RCC 7860 (cell line): ENCODE results near the gene NAAA.
A peak's percentile ranks its signal among the peaks of the same experiment; 100 is the strongest.
"Not testable (repeated sequence)": the region's sequence is repeated elsewhere in the genome, so short reads cannot be mapped to it uniquely, and the experiment has no call there.

Source experiments
- DNase-seq: peaks from one replicate; pipeline ENCODE4 v3.0.0-alpha.2; 2015; ENCODE audit warnings: low spot score
- FAIRE-seq: peaks from 2 replicates; lab custom pipeline; 2012; peaks lifted over from hg19 to GRCh38; lab: Jason Lieb, UNC

NAAA gene

GRCh38 chr4:75940692-75941253 lies at the start of gene NAAA:
Gene NAAA (minus strand): TSS chr4:75941013. CDS start chr4:75940949, 64 bp downstream.
- FAIRE-seq (no peak), DNase-seq (peak; percentile 65)

DNA sequence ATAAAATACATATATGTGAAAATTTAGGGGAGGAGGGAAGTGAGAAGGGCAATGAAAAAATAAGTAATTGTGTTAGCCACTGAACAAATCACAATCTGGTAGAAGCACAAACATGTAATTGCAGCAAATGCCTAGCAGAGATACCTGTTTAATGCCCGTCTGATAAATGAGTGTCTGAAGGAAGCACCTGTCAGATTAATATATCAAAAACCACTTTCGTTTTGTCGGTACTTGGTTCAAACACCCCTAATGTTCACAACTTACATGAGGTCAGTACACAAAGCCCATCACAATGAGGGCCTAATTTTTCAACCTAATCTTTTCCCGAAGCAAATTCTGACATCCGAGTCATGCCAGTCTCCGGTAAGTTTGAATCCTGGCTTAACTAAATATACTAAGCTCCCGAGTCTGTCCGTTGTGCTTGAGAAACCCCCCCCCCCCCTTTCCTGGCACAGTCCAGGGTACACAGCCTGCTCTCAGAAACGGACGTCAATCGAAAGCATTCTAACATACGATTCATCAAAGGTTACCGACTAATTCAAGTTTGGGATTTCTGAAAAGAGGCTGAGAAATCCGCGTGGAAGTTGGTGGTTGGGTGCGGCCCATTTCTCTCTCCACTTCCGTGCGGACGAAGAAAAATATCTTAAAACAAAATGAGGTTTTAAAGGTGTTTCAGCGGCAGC lies 49.2 kb upstream of the NAAA start:
- DNase-seq = no peak
- no peak for FAIRE-seq

GRCh38 chr4:75985116-75985515 lies 44.3 kb upstream of the NAAA start:
- peak; percentile 47 for DNase-seq
- no peak for FAIRE-seq

GRCh38 chr4:75980576-75980975 lies 39.8 kb upstream of the NAAA start:
- DNase-seq = no peak
- FAIRE-seq = no peak

DNA sequence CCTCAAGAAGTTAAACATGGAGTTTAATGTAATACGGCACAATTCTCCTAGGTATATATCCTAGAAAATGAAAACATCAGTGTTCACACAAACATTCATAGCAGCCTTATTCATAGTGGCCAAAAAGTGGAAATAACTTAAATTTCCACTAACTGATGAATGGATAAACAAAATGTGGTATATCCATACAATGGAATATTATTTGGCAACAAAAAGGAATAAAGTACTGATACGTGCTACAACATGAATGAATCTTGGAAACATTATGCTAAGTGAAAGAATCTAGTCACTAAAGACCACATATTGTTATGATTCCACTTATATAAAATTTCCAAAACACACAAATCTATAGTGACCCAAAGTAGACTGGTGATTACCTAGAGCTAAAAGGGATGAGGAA lies 35.4 kb upstream of the NAAA start:
- DNase-seq (no peak), FAIRE-seq (no peak)

- FAIRE-seq (no peak), DNase-seq (no peak)
These were observed 33.0 kb upstream of the NAAA start for GRCh38 chr4:75973766-75974165.

DNA sequence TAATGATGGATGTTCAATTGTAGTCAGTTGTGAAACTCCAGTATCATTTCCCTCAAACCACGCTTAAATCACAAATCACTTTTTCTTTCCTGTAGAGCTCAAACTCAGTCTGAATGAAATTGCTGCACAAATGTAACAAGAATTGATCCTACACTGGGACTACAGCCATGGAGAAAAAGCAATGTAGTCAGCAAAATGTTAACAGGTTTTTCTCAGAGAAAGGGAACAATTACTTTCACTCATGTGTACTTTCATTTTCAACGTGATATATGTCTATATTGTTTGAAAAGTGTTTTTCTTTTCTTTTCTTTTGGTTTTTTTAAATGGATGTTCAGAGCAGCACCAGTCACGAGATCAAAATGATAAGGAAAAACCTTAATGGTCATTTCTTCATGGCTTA lies 27.3 kb upstream of the NAAA start:
- FAIRE-seq (no peak), DNase-seq (no peak)

DNA sequence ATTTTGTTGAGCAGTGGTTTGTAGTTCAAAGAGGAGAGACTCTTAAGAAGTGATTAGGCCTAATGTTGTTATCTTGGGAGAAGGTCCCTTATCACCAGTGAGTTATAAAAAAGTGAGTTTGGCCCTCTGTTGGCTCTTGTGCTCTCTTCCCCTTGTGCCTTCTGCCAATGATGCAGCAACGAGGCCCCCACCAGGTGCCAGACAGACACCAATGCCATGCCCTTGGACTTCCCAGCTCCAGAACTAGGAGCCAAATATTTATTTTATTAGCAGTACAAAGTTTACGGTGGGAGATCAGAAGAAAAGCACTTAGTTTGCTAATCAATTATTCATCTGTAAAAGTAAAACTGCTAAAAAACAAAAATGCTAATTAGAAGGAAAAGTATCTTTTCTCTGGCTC lies 22.7 kb upstream of the NAAA start:
- FAIRE-seq (no peak), DNase-seq (no peak)

DNA sequence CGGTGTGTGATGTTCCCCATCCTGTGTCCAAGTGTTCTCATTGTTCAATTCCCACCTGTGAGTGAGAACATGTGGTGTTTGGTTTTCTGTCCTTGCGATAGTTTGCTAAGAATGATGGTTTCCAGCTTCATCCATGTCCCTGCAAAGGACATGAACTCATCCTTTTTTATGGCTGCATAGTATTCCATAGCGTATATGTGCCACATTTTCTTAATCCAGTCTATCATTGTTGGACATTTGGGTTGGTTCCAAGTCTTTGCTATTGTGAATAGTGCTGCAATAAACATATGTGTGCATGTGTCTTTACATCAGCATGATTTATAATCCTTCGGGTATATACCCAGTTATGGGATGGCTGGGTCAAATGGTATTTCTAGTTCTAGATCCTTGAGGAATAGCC lies 21.3 kb upstream of the NAAA start:
- DNase-seq, FAIRE-seq: not testable (repeated sequence)

- not testable (repeated sequence) for FAIRE-seq, DNase-seq
These were observed 17.7 kb upstream of the NAAA start for GRCh38 chr4:75958546-75958945.

- not testable (repeated sequence) for FAIRE-seq, DNase-seq
These were observed 14.0 kb upstream of the NAAA start for GRCh38 chr4:75954811-75955210.

GRCh38 chr4:75953509-75953908 lies 12.7 kb upstream of the NAAA start:
- no peak for DNase-seq
- no peak for FAIRE-seq

GRCh38 chr4:75950213-75950815 lies 9.5 kb upstream of the NAAA start:
- no peak for FAIRE-seq

DNA sequence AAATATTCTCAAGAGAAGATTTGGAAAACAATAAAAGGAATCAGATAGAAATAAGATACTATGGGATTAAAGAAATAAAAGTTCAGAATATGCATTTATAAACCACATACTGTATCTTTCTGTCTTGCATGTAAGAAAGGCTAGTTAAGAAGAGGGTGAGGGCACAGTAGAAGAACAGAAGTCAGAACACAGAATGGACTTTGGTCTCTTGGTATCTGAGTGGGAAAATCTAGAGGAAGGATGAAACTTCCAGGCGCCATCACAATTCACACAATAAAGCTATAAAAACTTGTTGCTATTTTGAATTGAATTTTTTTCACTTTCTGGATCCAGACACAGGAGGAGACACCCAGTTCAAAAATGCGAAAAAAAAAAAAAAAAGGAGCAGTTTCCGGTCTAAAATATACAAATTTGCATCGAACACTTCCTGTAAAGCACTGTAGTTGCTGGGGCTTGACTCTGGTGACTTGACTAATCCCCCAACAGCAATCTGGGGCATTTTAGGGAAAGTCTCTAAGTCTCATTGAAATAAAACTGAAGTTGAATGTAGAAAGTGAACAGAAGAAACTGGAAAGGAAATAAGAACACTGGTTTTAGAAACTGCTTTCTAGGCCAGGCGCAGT lies 8.1 kb upstream of the NAAA start:
- FAIRE-seq (no peak), DNase-seq (no peak)

More at GRCh38 chr4:75950213-75950815, 9.5 kb upstream of the NAAA start:
- DNase-seq = no peak

- peak; percentile 39 for DNase-seq
- FAIRE-seq = no peak
These were observed 722 bp downstream of the NAAA start for GRCh38 chr4:75939890-75940691.

- DNase-seq = no peak
- no peak for FAIRE-seq
These were observed 5.2 kb downstream of the NAAA start for GRCh38 chr4:75935628-75936027.

GRCh38 chr4:75930152-75930551 lies 10.7 kb downstream of the NAAA start:
- FAIRE-seq (no peak), DNase-seq (no peak)

- FAIRE-seq, DNase-seq: not testable (repeated sequence)
These were observed 15.9 kb downstream of the NAAA start for GRCh38 chr4:75924916-75925315.

DNA sequence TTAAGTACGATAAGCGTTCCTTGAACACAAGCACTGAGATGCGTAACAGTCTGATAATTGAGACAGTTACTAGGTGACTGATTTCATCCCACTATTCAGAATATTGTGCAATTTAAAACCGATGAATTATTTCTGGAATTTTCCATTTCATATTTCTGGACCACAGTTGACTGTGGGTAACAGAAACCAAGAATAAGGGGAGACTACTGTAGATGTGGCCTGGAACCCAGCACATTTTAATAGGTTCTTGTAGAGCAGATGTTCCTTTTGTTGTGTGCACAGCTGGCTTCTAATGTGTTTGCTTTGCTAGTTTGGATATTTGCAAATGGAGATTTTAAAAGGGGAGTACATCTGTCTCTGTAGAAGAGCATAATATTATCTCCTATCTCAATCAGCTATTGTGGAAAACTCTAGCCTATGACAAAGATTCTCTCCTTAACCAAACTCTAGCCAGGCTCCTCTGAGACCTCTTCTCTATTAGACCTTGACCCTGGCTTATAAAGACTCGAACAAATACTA lies 16.4 kb downstream of the NAAA start:
- FAIRE-seq (no peak), DNase-seq (no peak)

- FAIRE-seq = no peak
- no peak for DNase-seq
These were observed 18.2 kb downstream of the NAAA start for GRCh38 chr4:75922588-75922987.

GRCh38 chr4:75921910-75922309 lies 18.9 kb downstream of the NAAA start:
- DNase-seq (no peak), FAIRE-seq (no peak)
